DOHH2 (cell line): ENCODE results near the gene IRX1.

Experiments
- H3F3A ChIP-seq: fragments of 200-600 bp; sonication (generic), shearing (Covaris generic); 2 replicates; pipeline ENCODE4 v1.6.0; 2016; ENCODE audit warnings: antibody characterized with exemption, mild to moderate bottlenecking; ENCODE audit not compliant: control insufficient read depth, insufficient read depth
- H3K27ac ChIP-seq: fragments of 200-600 bp; sonication (generic); 2 replicates; pipeline ENCODE4 v1.5.1; 2014; ENCODE audit warnings: low read depth, mild to moderate bottlenecking, low read length, moderate library complexity
- H3K27me3 ChIP-seq: fragments of 200-600 bp; sonication (generic); 2 replicates; pipeline ENCODE4 v1.6.1; 2014; ENCODE audit warnings: mild to moderate bottlenecking, low read length, mixed read lengths; ENCODE audit not compliant: control insufficient read depth
- H3K36me3 ChIP-seq: fragments of 200-600 bp; sonication (generic); 2 replicates; pipeline ENCODE4 v1.6.1; 2014; ENCODE audit warnings: mild to moderate bottlenecking, low read length, moderate library complexity, mixed read lengths; ENCODE audit not compliant: control insufficient read depth
- H3K4me1 ChIP-seq: fragments of 200-600 bp; sonication (generic); 2 replicates; pipeline ENCODE4 v1.6.1; 2014; ENCODE audit warnings: mild to moderate bottlenecking, low read length, mixed read lengths; ENCODE audit not compliant: control insufficient read depth
- H3K4me2 ChIP-seq: fragments of 200-600 bp; sonication (generic); 2 replicates; pipeline ENCODE4 v1.6.0; 2014; ENCODE audit warnings: mild to moderate bottlenecking, low read length, moderate library complexity
- H3K4me3 ChIP-seq: fragments of 200-600 bp; sonication (generic); 2 replicates; pipeline ENCODE4 v1.5.1; 2014; ENCODE audit warnings: mild to moderate bottlenecking, low read length, mixed read lengths
- H3K79me2 ChIP-seq: fragments of 200-600 bp; sonication (generic); 2 replicates; pipeline ENCODE4 v1.6.1; 2014; ENCODE audit warnings: mild to moderate bottlenecking, low read length, mixed read lengths; ENCODE audit not compliant: control insufficient read depth
- H3K9me2 ChIP-seq: fragments of 200-600 bp; sonication (generic); replicated peaks from 2 replicates; pipeline ENCODE4 v1.6.1; 2014; ENCODE audit warnings: mild to moderate bottlenecking, low read length, mixed read lengths; ENCODE audit not compliant: control insufficient read depth
- H3K9me3 ChIP-seq: fragments of 200-600 bp; sonication (generic); 2 replicates; pipeline ENCODE4 v1.6.1; 2014; ENCODE audit warnings: antibody characterized with exemption, low read length, mixed read lengths; ENCODE audit not compliant: control insufficient read depth, insufficient read depth
- H4K20me1 ChIP-seq: fragments of 200-600 bp; sonication (generic); 2 replicates; pipeline ENCODE4 v1.6.0; 2014; ENCODE audit warnings: low read depth, mild to moderate bottlenecking, antibody characterized with exemption, low read length, moderate library complexity; ENCODE audit not compliant: control insufficient read depth, insufficient read depth
- EZH2phosphoT487 ChIP-seq: fragments of 200-600 bp; sonication (generic); IDR thresholded peaks from 2 replicates; pipeline ENCODE4 v1.6.1; 2017; ENCODE audit warnings: borderline replicate concordance, mild to moderate bottlenecking, antibody characterized with exemption, low read length, moderate library complexity, mixed read lengths
- TF ChIP-seq, protein P1 (sequence below): fragments of 200-600 bp; sonication (generic); IDR thresholded peaks from one replicate; pipeline ENCODE4 v1.5.1; 2014; ENCODE audit warnings: antibody characterized with exemption, mild to moderate bottlenecking, low read depth, low read length; ENCODE audit not compliant: poor library complexity, severe bottlenecking

Gene IRX1

GRCh38 chr5:3599226-3600105, 3.8 kb downstream of the IRX1 start:
- H3K27ac ChIP-seq = no peak overlapping the region
- no peak overlapping the region for H3K4me3 ChIP-seq
- no peaks in the 10 kb centered on the region for H3K79me2 ChIP-seq
- TF ChIP-seq EZH2phosphoT487 = no peak
- TF ChIP-seq, protein P1, sequence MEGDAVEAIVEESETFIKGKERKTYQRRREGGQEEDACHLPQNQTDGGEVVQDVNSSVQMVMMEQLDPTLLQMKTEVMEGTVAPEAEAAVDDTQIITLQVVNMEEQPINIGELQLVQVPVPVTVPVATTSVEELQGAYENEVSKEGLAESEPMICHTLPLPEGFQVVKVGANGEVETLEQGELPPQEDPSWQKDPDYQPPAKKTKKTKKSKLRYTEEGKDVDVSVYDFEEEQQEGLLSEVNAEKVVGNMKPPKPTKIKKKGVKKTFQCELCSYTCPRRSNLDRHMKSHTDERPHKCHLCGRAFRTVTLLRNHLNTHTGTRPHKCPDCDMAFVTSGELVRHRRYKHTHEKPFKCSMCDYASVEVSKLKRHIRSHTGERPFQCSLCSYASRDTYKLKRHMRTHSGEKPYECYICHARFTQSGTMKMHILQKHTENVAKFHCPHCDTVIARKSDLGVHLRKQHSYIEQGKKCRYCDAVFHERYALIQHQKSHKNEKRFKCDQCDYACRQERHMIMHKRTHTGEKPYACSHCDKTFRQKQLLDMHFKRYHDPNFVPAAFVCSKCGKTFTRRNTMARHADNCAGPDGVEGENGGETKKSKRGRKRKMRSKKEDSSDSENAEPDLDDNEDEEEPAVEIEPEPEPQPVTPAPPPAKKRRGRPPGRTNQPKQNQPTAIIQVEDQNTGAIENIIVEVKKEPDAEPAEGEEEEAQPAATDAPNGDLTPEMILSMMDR = no peak
- no peaks in the 10 kb centered on the region for H3K9me2 ChIP-seq
- H3K36me3 ChIP-seq = no peaks in the 10 kb centered on the region
- H3K27me3 ChIP-seq = no peaks in the 10 kb centered on the region
- H3K4me1 ChIP-seq = no peaks in the 10 kb centered on the region
- H3F3A ChIP-seq = no peaks in the 10 kb centered on the region
- peaks cover 29% of the 10 kb centered on the region; the same call in 1 of the 2 replicates for H3K9me3 ChIP-seq
- H4K20me1 ChIP-seq = no peaks in the 10 kb centered on the region
- H3K4me2 ChIP-seq = no peak overlapping the region

- TF ChIP-seq, protein P1 = no peak
- TF ChIP-seq EZH2phosphoT487 = no peak
- Histone ChIP-seq H3K4me2 (no peak overlapping the region), H3K9me2 (no peaks in the 10 kb centered on the region), H3K4me1 (no peaks in the 10 kb centered on the region), H3K27me3 (no peaks in the 10 kb centered on the region), H3K9me3 (peaks cover 37% of the 10 kb centered on the region; the same call in 1 of the 2 replicates), H3K27ac (no peak overlapping the region), H3K79me2 (no peaks in the 10 kb centered on the region), H4K20me1 (no peaks in the 10 kb centered on the region), H3K4me3 (no peak overlapping the region), H3F3A (no peaks in the 10 kb centered on the region), H3K36me3 (no peaks in the 10 kb centered on the region)
Observed at GRCh38 chr5:3600106-3601060, 4.8 kb downstream of the IRX1 start.

- no peaks in the 10 kb centered on the region for H3K79me2 ChIP-seq
- no peaks in the 10 kb centered on the region for H3F3A ChIP-seq
- H3K4me2 ChIP-seq = no peak overlapping the region
- H3K4me1 ChIP-seq = no peaks in the 10 kb centered on the region
- no peaks in the 10 kb centered on the region for H3K36me3 ChIP-seq
- H3K27ac ChIP-seq = no peak overlapping the region
- peaks cover 41% of the 10 kb centered on the region; the same call in 1 of the 2 replicates for H3K9me3 ChIP-seq
- H3K27me3 ChIP-seq = no peaks in the 10 kb centered on the region
- no peaks in the 10 kb centered on the region for H4K20me1 ChIP-seq
- TF ChIP-seq, protein P1 = no peak
- no peak for TF ChIP-seq EZH2phosphoT487
- no peak overlapping the region for H3K4me3 ChIP-seq
- no peaks in the 10 kb centered on the region for H3K9me2 ChIP-seq
Observed at GRCh38 chr5:3601061-3601710, 5.6 kb downstream of the IRX1 start.
